Glutamatergic neuron (in vitro differentiated cells): Measurements from ENCODE around the gene NOPCHAP1. TPM values are rescaled to one million over a fixed set of nuclear protein-coding genes. Genes with fewer than 3 reads are reported as not detected.

Experiments
- DNase-seq: peaks from one replicate; pipeline ENCODE4 v3.0.0; 2022
- H3K27ac Mint-ChIP-seq: one replicate; pipeline ENCODE4 v1.8.0; 2020; ENCODE audit warnings: mild to moderate bottlenecking, mixed read lengths, inconsistent platforms; ENCODE audit not compliant: unreplicated experiment
- H3K27me3 Mint-ChIP-seq: one replicate; pipeline ENCODE4 v1.8.0; 2020; ENCODE audit warnings: mild to moderate bottlenecking, moderate library complexity, mixed read lengths, inconsistent platforms; ENCODE audit not compliant: unreplicated experiment
- H3K36me3 Mint-ChIP-seq: one replicate; pipeline ENCODE4 v1.8.0; 2020; ENCODE audit warnings: mild to moderate bottlenecking, mixed read lengths, inconsistent platforms; ENCODE audit not compliant: unreplicated experiment
- H3K4me1 Mint-ChIP-seq: one replicate; pipeline ENCODE4 v1.8.0; 2020; ENCODE audit warnings: mild to moderate bottlenecking, low read depth, mixed read lengths, inconsistent platforms; ENCODE audit not compliant: unreplicated experiment
- H3K4me3 Mint-ChIP-seq: one replicate; pipeline ENCODE4 v1.8.0; 2020; ENCODE audit warnings: mild to moderate bottlenecking, mixed read lengths, inconsistent platforms; ENCODE audit not compliant: unreplicated experiment
- H3K9me3 Mint-ChIP-seq: one replicate; pipeline ENCODE4 v1.8.0; 2020; ENCODE audit warnings: mild to moderate bottlenecking, moderate library complexity, mixed read lengths, inconsistent platforms; ENCODE audit not compliant: unreplicated experiment
- total RNA-seq: library from RNA; stranded (reverse); fragmentation: NEBNext Ultra II Directional; extraction: Animal tissue kit (Norgen Biotek cat#: 25700); gene quantifications from one replicate; pipeline ENCODE4 v1.2.1, GENCODE V29; 2021; ENCODE audit not compliant: unreplicated experiment
- TF ChIP-seq, protein P1 (sequence below): fragments of 200-600 bp; sonication (generic); IDR thresholded peaks from one replicate; pipeline ENCODE4 v1.5.0; 2021; ENCODE audit not compliant: partially characterized antibody, unreplicated experiment

NOPCHAP1 gene
- total RNA-seq, 1 donor from 2014 or later: 19.3 TPM

DNA sequence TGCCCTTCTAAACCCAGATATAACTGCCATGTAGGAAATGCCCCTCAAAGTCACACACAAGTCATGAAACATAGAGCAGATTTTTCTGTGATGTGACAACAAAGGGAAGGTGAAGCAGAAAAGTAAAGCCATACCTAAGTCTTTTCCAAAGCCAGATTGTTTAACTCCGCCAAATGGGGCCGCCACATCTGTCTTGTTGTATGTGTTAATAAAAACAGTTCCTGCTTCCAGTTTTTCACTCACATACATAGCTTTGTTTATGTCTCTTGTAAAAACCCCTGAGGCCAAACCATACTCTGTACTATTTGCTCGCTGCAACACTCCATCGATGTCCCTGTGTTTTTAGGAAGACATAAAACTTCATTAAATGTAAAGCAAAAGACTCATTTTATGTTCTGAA is 40.3 kb downstream of the NOPCHAP1 start:
- H3K4me1 Mint-ChIP-seq: peaks cover 31% of the 10 kb centered on the region
- H3K4me3 Mint-ChIP-seq: no peak overlapping the region
- peaks cover 4% of the 10 kb centered on the region for H3K36me3 Mint-ChIP-seq
- no peaks in the 10 kb centered on the region for H3K27me3 Mint-ChIP-seq
- TF ChIP-seq, protein P1, sequence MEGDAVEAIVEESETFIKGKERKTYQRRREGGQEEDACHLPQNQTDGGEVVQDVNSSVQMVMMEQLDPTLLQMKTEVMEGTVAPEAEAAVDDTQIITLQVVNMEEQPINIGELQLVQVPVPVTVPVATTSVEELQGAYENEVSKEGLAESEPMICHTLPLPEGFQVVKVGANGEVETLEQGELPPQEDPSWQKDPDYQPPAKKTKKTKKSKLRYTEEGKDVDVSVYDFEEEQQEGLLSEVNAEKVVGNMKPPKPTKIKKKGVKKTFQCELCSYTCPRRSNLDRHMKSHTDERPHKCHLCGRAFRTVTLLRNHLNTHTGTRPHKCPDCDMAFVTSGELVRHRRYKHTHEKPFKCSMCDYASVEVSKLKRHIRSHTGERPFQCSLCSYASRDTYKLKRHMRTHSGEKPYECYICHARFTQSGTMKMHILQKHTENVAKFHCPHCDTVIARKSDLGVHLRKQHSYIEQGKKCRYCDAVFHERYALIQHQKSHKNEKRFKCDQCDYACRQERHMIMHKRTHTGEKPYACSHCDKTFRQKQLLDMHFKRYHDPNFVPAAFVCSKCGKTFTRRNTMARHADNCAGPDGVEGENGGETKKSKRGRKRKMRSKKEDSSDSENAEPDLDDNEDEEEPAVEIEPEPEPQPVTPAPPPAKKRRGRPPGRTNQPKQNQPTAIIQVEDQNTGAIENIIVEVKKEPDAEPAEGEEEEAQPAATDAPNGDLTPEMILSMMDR: no peak
- peak overlapping the region; percentile 11 for H3K27ac Mint-ChIP-seq
- no peak for DNase-seq
- no peaks in the 10 kb centered on the region for H3K9me3 Mint-ChIP-seq

DNA sequence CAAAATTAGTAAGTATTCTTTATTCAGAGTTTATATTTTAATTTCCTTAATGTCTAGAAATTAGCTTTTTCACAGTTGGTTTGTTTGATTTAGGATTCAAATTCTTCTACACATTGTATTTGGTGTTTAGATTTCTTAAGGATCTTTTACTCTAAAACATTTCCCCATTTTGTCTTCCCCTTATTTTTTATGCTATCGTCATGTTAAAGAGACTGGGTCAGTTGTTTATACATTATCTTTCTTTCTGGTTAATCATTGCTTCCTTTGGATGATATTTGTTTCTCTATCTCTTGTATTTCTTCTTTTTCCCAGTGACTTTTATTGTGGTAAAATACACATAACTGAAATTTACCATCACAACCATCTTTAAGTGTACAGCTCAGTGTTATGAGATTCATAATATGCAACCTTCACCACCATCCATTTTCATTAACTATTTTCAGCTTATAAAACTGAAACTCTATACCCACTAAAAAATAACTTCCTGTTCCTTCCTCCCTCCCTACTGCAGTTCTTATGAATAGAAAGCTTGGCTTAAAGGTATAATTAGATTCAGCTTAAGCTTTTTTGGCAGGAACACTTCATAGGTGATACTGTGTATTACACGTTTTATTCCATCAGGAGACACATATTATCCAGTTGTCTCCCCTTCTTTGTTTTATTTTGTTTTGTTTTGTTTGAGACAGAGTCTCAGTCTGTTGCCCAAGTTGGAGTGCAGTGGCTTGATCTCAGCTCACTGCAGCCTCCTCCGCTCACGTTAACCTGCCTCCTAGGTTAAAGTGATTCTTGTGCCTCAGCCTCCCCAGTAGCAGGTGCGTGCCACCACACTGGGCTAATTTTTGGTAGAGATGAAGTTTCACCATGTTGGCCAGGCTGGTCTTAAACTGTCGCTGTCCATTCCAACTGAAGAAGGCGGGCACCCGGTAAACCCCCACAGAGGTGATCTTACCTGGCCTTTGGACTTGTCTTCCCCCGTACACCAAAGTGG is 45.0 kb downstream of the NOPCHAP1 start:
- H3K4me1 Mint-ChIP-seq: peaks cover 4% of the 10 kb centered on the region
- TF ChIP-seq, protein P1: no peak

DNA sequence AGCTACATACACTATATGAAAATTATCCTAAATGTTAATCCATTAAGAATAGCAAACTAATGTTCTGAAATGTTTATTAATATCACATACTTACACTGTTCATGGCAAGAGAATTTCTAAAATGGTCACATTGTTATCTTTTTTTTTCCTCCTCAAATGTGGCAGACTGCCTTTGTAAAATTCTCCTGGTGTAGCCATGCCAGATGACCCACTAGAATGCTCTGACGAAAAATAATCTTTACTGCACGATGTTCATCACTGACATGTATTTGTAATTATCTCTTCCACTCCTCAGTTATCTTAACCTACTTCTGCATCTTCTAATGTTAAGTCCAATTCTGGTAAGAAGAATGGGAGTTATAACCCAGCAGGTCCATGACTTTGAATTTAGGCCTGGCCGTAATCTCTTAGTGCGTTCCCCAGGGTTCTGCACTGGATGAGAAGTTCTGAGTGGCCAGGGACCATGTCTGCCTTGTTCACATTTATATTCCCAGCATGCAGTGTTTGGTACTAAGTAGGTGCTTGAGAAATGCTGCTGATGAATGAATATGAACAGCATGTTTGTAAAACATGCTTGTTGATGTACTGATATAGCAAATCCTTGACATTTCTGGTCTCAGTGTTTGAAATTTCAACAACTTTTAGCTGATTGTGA is 46.7 kb downstream of the NOPCHAP1 start:
- peaks cover 9% of the 10 kb centered on the region for H3K36me3 Mint-ChIP-seq
- H3K27ac Mint-ChIP-seq: no peak overlapping the region
- TF ChIP-seq, protein P1: no peak
- H3K27me3 Mint-ChIP-seq: no peaks in the 10 kb centered on the region
- no peak overlapping the region for H3K4me3 Mint-ChIP-seq
- no peaks in the 10 kb centered on the region for H3K4me1 Mint-ChIP-seq
- H3K9me3 Mint-ChIP-seq: no peaks in the 10 kb centered on the region
- DNase-seq: no peak

More for the DNA sequence above, 45.0 kb downstream of the NOPCHAP1 start:
- H3K9me3 Mint-ChIP-seq: no peaks in the 10 kb centered on the region
- H3K27ac Mint-ChIP-seq: no peak overlapping the region
- DNase-seq: no peak
- H3K4me3 Mint-ChIP-seq: no peak overlapping the region
- H3K27me3 Mint-ChIP-seq: no peaks in the 10 kb centered on the region
- peaks cover 9% of the 10 kb centered on the region for H3K36me3 Mint-ChIP-seq

DNA sequence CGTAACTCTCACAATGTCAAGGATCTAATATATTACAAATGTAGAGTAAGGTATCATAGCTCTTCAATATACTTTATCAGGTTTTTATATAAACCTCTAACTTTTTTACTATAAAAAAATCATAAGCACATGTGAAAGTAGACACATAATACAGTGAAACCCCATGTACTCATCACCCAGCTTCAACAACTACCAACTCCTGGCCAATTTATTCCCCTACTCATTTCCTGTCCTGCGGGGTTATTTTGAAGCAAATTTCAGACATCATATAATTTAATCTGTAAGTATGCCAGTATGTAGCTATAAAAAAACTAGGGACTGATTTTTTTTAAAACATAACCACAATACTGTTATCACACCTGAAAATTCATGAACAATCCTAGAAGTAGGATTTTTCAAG is 47.7 kb downstream of the NOPCHAP1 start:
- H3K4me3 Mint-ChIP-seq: no peak overlapping the region
- H3K4me1 Mint-ChIP-seq: no peaks in the 10 kb centered on the region
- TF ChIP-seq, protein P1: no peak
- H3K9me3 Mint-ChIP-seq: no peaks in the 10 kb centered on the region
- H3K27me3 Mint-ChIP-seq: no peaks in the 10 kb centered on the region
- no peak overlapping the region for H3K27ac Mint-ChIP-seq
- no peak for DNase-seq
- H3K36me3 Mint-ChIP-seq: peaks cover 9% of the 10 kb centered on the region

Other genes starting within 250 kb of the NOPCHAP1 start
- gene SLC41A2, start 28.0 kb upstream of the NOPCHAP1 start, total RNA-seq: 12.0 TPM
- 47.4 TPM for gene ALDH1L2, start 98.1 kb downstream of the NOPCHAP1 start, total RNA-seq
- gene WASHC4, start 121.4 kb downstream of the NOPCHAP1 start, total RNA-seq: 75.4 TPM
- 35.6 TPM for gene APPL2, start 249.9 kb downstream of the NOPCHAP1 start, total RNA-seq